ENCODE data around the gene CDK2AP2. TPM values are rescaled to one million over a fixed set of nuclear protein-coding genes. Genes with fewer than 3 reads are reported as not detected.
"Not testable (repeated sequence)": the region's sequence is repeated elsewhere in the genome, so short reads cannot be mapped to it uniquely, and the experiment has no call there.

CDK2AP2 gene
- total RNA-seq, 2 donors from 2014 or later = 56.7 to 59.4 TPM

DNA sequence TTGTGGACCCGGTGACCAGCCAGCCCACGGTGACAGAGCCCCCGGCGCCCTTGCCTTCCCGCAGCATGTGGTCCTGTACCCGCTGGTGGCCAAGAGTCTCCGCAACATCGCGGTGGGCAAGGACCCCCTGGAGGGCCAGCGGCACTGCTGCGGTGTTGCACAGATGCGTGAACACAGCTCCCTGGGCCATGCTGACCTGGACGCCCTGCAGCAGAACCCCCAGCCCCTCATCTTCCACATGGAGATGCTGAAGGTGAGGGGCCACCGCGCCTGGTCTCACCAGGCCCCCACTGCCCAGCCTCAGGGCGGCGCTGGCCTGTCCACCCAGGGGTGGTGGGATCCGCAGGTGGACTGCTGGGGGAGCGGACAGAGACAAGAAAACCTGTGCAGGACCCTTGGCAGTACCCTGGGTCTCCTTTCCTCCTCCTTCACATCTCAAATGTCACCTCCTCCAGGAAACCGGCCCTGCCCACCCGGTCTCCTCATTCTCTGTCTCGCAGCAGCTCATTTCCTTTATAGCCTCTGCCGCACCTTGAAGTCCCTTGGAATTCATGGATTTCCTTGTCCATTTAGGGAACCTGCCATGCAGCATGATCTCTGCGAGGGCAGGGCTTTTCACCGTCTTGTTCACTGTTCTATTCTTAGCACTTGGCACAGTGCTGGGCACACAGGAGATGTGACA, 18.6 kb downstream of the CDK2AP2 start:
- Histone ChIP-seq H3K4me3 (no peak overlapping the region), H3K4me1 (peaks cover 6% of the 10 kb centered on the region), H3K9me3 (no peaks in the 10 kb centered on the region), H3K27ac (no peak overlapping the region), H3K36me3 (replicated peaks in 1 of 2; ENCODE audit: insufficient read depth in 1 of 2, low read depth in 2 of 2) (peaks cover 0 to 7% of the 10 kb centered on the region in 2 donors), H3K27me3 (no peaks in the 10 kb centered on the region)
- no peak for TF ChIP-seq POLR2A (IDR thresholded peaks at IDR 0.05)
- TF ChIP-seq, protein P1, sequence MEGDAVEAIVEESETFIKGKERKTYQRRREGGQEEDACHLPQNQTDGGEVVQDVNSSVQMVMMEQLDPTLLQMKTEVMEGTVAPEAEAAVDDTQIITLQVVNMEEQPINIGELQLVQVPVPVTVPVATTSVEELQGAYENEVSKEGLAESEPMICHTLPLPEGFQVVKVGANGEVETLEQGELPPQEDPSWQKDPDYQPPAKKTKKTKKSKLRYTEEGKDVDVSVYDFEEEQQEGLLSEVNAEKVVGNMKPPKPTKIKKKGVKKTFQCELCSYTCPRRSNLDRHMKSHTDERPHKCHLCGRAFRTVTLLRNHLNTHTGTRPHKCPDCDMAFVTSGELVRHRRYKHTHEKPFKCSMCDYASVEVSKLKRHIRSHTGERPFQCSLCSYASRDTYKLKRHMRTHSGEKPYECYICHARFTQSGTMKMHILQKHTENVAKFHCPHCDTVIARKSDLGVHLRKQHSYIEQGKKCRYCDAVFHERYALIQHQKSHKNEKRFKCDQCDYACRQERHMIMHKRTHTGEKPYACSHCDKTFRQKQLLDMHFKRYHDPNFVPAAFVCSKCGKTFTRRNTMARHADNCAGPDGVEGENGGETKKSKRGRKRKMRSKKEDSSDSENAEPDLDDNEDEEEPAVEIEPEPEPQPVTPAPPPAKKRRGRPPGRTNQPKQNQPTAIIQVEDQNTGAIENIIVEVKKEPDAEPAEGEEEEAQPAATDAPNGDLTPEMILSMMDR (IDR thresholded peaks at IDR 0.05) = no peak
- ATAC-seq (no peak), DNase-seq (no peak)
- intact Hi-C loops (cut with DNase I) = no loop called here
- 80 to 81% methylated on average over 7 to 25 of the region's 25 CpGs for WGBS, 2 donors

DNA sequence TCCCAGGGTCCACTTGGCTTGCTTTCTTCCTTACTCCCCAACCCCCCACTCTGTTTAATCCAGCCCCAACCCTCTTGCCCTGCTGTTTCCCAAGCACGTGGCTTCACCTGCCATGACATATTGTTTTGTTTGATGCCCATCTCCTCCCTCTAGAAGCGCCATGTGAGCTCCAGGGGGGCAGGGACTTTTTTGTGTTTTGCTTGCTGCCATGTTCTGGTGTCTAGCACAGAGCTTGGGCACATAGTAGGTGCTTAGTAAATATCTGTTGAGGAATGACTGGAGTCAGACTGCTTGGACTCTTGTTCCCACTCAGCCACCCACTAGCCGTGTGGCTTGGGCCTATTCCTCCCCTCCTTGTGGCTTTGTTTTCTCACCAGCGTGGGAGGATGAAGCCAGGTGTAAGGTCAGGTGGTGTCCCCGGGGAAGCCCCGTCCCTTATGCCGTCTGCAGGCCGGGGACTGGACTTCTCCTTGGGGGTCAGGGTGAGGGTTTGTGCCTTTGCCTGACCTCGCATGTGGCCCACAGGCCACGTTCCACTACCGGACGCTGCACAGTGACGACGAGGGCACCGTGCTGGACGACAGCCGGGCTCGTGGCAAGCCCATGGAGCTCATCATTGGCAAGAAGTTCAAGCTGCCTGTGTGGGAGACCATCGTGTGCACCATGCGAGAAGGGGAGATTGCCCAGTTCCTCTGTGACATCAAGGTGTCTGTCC, 21.3 kb downstream of the CDK2AP2 start:
- intact Hi-C loops (cut with DNase I) = no loop called here
- Histone ChIP-seq H3K27me3 (no peaks in the 10 kb centered on the region), H3K9me3 (no peaks in the 10 kb centered on the region), H3K4me3 (no peak overlapping the region), H3K36me3 (replicated peaks in 1 of 2; ENCODE audit: insufficient read depth in 1 of 2, low read depth in 2 of 2) (peaks cover 0 to 7% of the 10 kb centered on the region in 2 donors), H3K27ac (no peak overlapping the region), H3K4me1 (peaks cover 24% of the 10 kb centered on the region)
- no peak for TF ChIP-seq POLR2A (IDR thresholded peaks at IDR 0.05)
- TF ChIP-seq, protein P1 (IDR thresholded peaks at IDR 0.05) = no peak
- DNase-seq (no peak), ATAC-seq (no peak)
- WGBS, 2 donors = 90 to 91% methylated on average over 19 to 20 of the region's 20 CpGs

DNA sequence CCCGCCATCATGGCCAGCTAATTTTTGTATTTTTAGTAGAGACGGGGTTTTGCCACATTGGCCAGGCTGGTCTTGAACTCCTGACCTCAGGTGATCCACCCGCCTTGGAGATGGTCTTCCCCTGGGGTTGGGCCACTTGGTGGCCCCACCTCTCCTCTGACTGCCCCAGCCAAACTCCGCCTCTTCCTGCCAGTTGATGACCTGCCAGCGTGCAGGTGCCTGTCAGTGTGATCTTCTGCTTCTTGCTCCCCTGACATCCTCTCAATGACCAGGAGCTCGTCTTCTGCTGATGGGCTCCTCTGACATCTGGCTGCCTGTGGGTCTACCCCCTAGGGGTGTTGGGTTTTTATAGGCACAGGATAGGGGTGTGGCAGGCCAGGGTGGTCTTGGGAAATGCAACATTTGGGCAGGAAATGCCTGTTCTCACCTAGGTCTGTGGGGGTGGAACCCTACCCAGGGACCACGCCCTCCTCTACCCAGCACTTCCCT, 22.0 kb downstream of the CDK2AP2 start:
- intact Hi-C loops (cut with DNase I); H3K4me3 ChIP-seq; DNase-seq; ATAC-seq; H3K9me3 ChIP-seq; H3K27me3 ChIP-seq; H3K36me3 ChIP-seq (replicated peaks in 1 of 2; ENCODE audit: insufficient read depth in 1 of 2, low read depth in 2 of 2); H3K27ac ChIP-seq: not testable (repeated sequence)
- 83 to 90% methylated on average over 7 of the region's 7 CpGs for WGBS, 2 donors
- H3K4me1 ChIP-seq = peaks cover 24% of the 10 kb centered on the region

DNA sequence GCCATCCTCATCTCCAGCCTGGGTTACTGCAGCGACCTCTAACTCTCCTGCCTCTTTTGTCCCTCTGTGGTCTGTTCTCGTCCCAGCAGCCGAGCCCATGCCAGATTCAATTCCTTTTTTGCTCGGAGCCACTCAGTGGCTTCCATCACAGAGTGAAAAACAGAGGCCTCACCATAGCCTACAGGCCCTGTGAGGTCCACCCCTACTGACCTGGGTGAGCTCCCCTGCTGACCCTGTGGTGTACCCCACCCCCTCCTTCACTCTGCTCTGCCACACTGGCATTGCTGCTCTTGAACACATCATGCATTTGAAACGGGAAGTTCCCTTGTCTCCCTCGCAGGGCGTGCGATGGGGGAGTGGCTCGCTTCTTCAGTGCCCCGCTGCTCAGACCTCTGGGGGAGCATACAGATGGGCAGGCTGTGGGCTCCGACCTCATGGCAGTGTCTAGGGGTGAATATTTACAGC, 23.1 kb downstream of the CDK2AP2 start:
- intact Hi-C loops (cut with DNase I) = no loop called here
- H3K27me3 ChIP-seq = no peaks in the 10 kb centered on the region
- no peaks in the 10 kb centered on the region for H3K9me3 ChIP-seq
- ATAC-seq (no peak), DNase-seq (no peak)
- 73 to 81% methylated on average over 5 to 11 of the region's 11 CpGs for WGBS, 2 donors
- no peak overlapping the region for H3K27ac ChIP-seq
- no peak overlapping the region for H3K4me3 ChIP-seq
- H3K4me1 ChIP-seq = peaks cover 24% of the 10 kb centered on the region
- peaks cover 0 to under 1% of the 10 kb centered on the region in 2 donors for H3K36me3 ChIP-seq (replicated peaks in 1 of 2; ENCODE audit: insufficient read depth in 1 of 2, low read depth in 2 of 2)
- TF ChIP-seq POLR2A (IDR thresholded peaks at IDR 0.05) = no peak
- TF ChIP-seq, protein P1 (IDR thresholded peaks at IDR 0.05) = no peak

DNA sequence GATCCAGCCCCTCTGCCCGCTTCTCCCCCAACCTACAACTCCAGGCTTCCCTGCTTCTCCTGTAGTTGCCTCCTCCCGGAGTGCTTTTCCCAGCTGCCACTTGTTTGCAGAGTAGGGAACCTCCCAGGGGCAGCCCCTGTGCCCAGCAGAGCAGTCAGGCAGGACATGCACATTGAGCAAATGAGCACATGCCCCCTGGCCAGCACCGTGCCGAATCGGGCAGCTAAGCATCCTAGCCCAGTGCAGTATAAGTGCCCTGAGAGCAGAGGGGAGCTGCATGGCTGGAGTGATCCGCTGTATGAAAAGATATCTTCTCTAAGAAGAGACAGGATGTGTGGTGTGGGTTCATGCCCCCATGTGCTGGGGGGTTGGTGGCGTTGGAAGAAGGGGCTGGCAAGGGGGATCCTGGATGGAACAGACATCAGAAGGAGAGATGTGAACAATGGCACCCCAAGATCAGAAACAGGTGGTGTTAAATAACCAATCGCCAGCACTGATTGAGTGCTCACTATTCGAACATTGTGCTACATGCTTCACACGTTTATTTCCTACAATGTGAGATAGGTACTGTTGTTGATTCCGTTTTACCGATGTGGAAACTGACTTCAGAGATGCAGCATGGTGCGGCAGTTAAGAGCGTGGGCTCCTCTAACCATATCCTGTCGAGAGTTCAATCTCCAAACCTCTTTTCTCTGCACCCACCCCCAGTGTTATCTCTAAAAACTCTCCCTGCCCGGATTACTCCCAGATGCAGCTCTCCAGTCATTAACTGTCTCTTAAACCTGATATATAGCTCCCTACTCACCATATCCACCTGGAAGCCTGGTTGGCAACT, 23.9 kb downstream of the CDK2AP2 start:
- no peaks in the 10 kb centered on the region for H3K27me3 ChIP-seq
- WGBS, 2 donors = 84 to 89% methylated on average over 16 of the region's 16 CpGs
- no peak for DNase-seq
- no peak overlapping the region for H3K4me3 ChIP-seq
- no peaks in the 10 kb centered on the region for H3K9me3 ChIP-seq
- intact Hi-C loops (cut with DNase I) = no loop called here
- peak overlapping the region in 1 of 4 donors; percentile 94 for H3K27ac ChIP-seq
- TF ChIP-seq, protein P1 (IDR thresholded peaks at IDR 0.05) = no peak
- TF ChIP-seq POLR2A (IDR thresholded peaks at IDR 0.05) = no peak
- peaks cover 24% of the 10 kb centered on the region for H3K4me1 ChIP-seq
- H3K36me3 ChIP-seq (replicated peaks in 1 of 2; ENCODE audit: insufficient read depth in 1 of 2, low read depth in 2 of 2) = no peaks in the 10 kb centered on the region
- ATAC-seq = no peak

Data from body of pancreas (tissue), 4 donors.